Inflammatory macrophage treated with lipopolysaccharide for 4 hours (primary cell): ENCODE measurements around the gene CCDC88A.

Source experiments
- DNase-seq: peaks from one replicate; pipeline ENCODE4 v3.0.0-alpha.2; 2020

CCDC88A gene

GRCh38 chr2:55422876-55423665 is 3.4 kb upstream of the CCDC88A start:
- peak; percentile 87 for DNase-seq

GRCh38 chr2:55421326-55421725 is 1.7 kb upstream of the CCDC88A start:
- DNase-seq, result no peak

GRCh38 chr2:55420871-55421270 is 1.2 kb upstream of the CCDC88A start:
- DNase-seq, result no peak

- DNase-seq, result peak; percentile 70
These were observed 726 bp upstream of the CCDC88A start for GRCh38 chr2:55420439-55420725.

- DNase-seq, result no peak
These were observed 400 bp downstream of the CCDC88A start for GRCh38 chr2:55419233-55419678.

GRCh38 chr2:55418512-55419232 is 984 bp downstream of the CCDC88A start:
- peak; percentile 72 for DNase-seq

GRCh38 chr2:55418072-55418471 is 1.6 kb downstream of the CCDC88A start:
- no peak for DNase-seq

GRCh38 chr2:55416786-55417568 is 2.7 kb downstream of the CCDC88A start:
- peak; percentile 58 for DNase-seq

- DNase-seq, result no peak
These were observed 4.4 kb downstream of the CCDC88A start for GRCh38 chr2:55415300-55415699.

GRCh38 chr2:55408918-55409868 is 10.5 kb downstream of the CCDC88A start:
- DNase-seq, result no peak

- no peak for DNase-seq
These were observed 11.4 kb downstream of the CCDC88A start for GRCh38 chr2:55408098-55408882.

GRCh38 chr2:55405116-55405515 is 14.5 kb downstream of the CCDC88A start:
- DNase-seq, result no peak

- DNase-seq, result peak; percentile 51
These were observed 16.2 kb downstream of the CCDC88A start for GRCh38 chr2:55403256-55403998.

GRCh38 chr2:55401124-55401523 is 18.5 kb downstream of the CCDC88A start:
- DNase-seq, result no peak

GRCh38 chr2:55400332-55400731 is 19.3 kb downstream of the CCDC88A start:
- DNase-seq, result no peak

GRCh38 chr2:55399815-55400214 is 19.8 kb downstream of the CCDC88A start:
- DNase-seq, result no peak

- DNase-seq, result no peak
These were observed 23.7 kb downstream of the CCDC88A start for GRCh38 chr2:55395724-55396605.

GRCh38 chr2:55391615-55392242 is 27.9 kb downstream of the CCDC88A start:
- DNase-seq, result no peak

GRCh38 chr2:55391155-55391554 is 28.5 kb downstream of the CCDC88A start:
- DNase-seq, result no peak
